KOPT-K1 (cell line): Measurements from ENCODE around the gene LZTS2.

ENCODE experiments used
- H3K27ac ChIP-seq: fragments of 200-600 bp; sonication (generic); 2 replicates; pipeline ENCODE4 v1.5.1; 2016; ENCODE audit warnings: antibody characterized with exemption, mild to moderate bottlenecking, low read depth, low read length; ENCODE audit not compliant: poor library complexity, severe bottlenecking
- H3K36me3 ChIP-seq: fragments of 200-600 bp; sonication (generic); 2 replicates; pipeline ENCODE4 v1.5.1; 2017; ENCODE audit warnings: antibody characterized with exemption, mild to moderate bottlenecking, low read length, moderate library complexity; ENCODE audit not compliant: insufficient read depth
- H3K9me3 ChIP-seq: fragments of 200-600 bp; sonication (generic); 2 replicates; pipeline ENCODE4 v1.5.1; 2017; ENCODE audit warnings: antibody characterized with exemption, low read length, mild to moderate bottlenecking; ENCODE audit not compliant: insufficient read depth, poor library complexity, severe bottlenecking

The LZTS2 gene

GRCh38 chr10:101040061-101040460 lies 40.5 kb downstream of the LZTS2 start:
- Histone ChIP-seq H3K27ac (no peak overlapping the region), H3K36me3 (no peaks in the 10 kb centered on the region), H3K9me3 (no peaks in the 10 kb centered on the region)

- no peak overlapping the region for H3K27ac ChIP-seq
- H3K36me3 ChIP-seq: no peaks in the 10 kb centered on the region
- no peaks in the 10 kb centered on the region for H3K9me3 ChIP-seq
Observed at GRCh38 chr10:101040851-101041250, 41.2 kb downstream of the LZTS2 start.

- H3K27ac ChIP-seq: no peak overlapping the region
- H3K9me3 ChIP-seq: no peaks in the 10 kb centered on the region
- no peaks in the 10 kb centered on the region for H3K36me3 ChIP-seq
Observed at GRCh38 chr10:101041252-101041761, 41.7 kb downstream of the LZTS2 start.

- no peaks in the 10 kb centered on the region for H3K9me3 ChIP-seq
- peak overlapping the region; percentile 58 for H3K27ac ChIP-seq
- no peaks in the 10 kb centered on the region for H3K36me3 ChIP-seq
Observed at GRCh38 chr10:101042118-101042517, 42.5 kb downstream of the LZTS2 start.

GRCh38 chr10:101042667-101043362 lies 43.2 kb downstream of the LZTS2 start:
- peak overlapping the region; percentile 58 for H3K27ac ChIP-seq
- H3K36me3 ChIP-seq: no peaks in the 10 kb centered on the region
- no peaks in the 10 kb centered on the region for H3K9me3 ChIP-seq

- Histone ChIP-seq H3K36me3 (no peaks in the 10 kb centered on the region), H3K9me3 (no peaks in the 10 kb centered on the region), H3K27ac (peak overlapping the region; percentile 58)
Observed at GRCh38 chr10:101043363-101043707, 43.7 kb downstream of the LZTS2 start.

- Histone ChIP-seq H3K36me3 (no peaks in the 10 kb centered on the region; the same call in 1 of the 2 replicates), H3K27ac (no peak overlapping the region), H3K9me3 (no peaks in the 10 kb centered on the region)
Observed at GRCh38 chr10:101044117-101044516, 44.5 kb downstream of the LZTS2 start.

- no peaks in the 10 kb centered on the region for H3K9me3 ChIP-seq
- no peak overlapping the region for H3K27ac ChIP-seq
- H3K36me3 ChIP-seq: no peaks in the 10 kb centered on the region; the same call in 1 of the 2 replicates
Observed at GRCh38 chr10:101046332-101047238, 47.0 kb downstream of the LZTS2 start.

- Histone ChIP-seq H3K36me3 (no peaks in the 10 kb centered on the region; the same call in 1 of the 2 replicates), H3K9me3 (no peaks in the 10 kb centered on the region), H3K27ac (no peak overlapping the region)
Observed at GRCh38 chr10:101047268-101047667, 47.7 kb downstream of the LZTS2 start.

GRCh38 chr10:101047961-101048892 lies 48.6 kb downstream of the LZTS2 start:
- Histone ChIP-seq H3K27ac (no peak overlapping the region), H3K36me3 (no peaks in the 10 kb centered on the region; the same call in 1 of the 2 replicates), H3K9me3 (no peaks in the 10 kb centered on the region)

GRCh38 chr10:101050208-101051069 lies 50.8 kb downstream of the LZTS2 start:
- Histone ChIP-seq H3K9me3 (no peaks in the 10 kb centered on the region), H3K36me3 (peaks cover 11% of the 10 kb centered on the region), H3K27ac (no peak overlapping the region)

GRCh38 chr10:101052285-101052684 lies 52.7 kb downstream of the LZTS2 start:
- Histone ChIP-seq H3K27ac (no peak overlapping the region), H3K9me3 (no peaks in the 10 kb centered on the region), H3K36me3 (peaks cover 29% of the 10 kb centered on the region)

GRCh38 chr10:101053516-101053915 lies 53.9 kb downstream of the LZTS2 start:
- Histone ChIP-seq H3K9me3 (no peaks in the 10 kb centered on the region), H3K36me3 (peaks cover 37% of the 10 kb centered on the region), H3K27ac (no peak overlapping the region)

- Histone ChIP-seq H3K27ac (no peak overlapping the region), H3K36me3 (peaks cover 37% of the 10 kb centered on the region), H3K9me3 (no peaks in the 10 kb centered on the region)
Observed at GRCh38 chr10:101054351-101054750, 54.7 kb downstream of the LZTS2 start.
